Mesenchymal stem cell (in vitro differentiated cells and primary cell): ENCODE data around the gene ZFR.
"Not testable (repeated sequence)": the region's sequence is repeated elsewhere in the genome, so short reads cannot be mapped to it uniquely, and the experiment has no call there.

Experiments used
- DNase-seq: peaks from one replicate; pipeline ENCODE4 v3.0.0-alpha.2; 2013
- H2AFZ ChIP-seq: one replicate; pipeline ENCODE4 v1.6.1; 2013; ENCODE audit warnings: low read depth, mild to moderate bottlenecking, control low read depth, inconsistent platforms, low read length, moderate library complexity
- H2AK5ac ChIP-seq: 2 replicates; pipeline ENCODE4 v1.6.1; 2013; ENCODE audit warnings: low read length, moderate library complexity, mild to moderate bottlenecking, inconsistent platforms; ENCODE audit not compliant: severe bottlenecking
- H2BK120ac ChIP-seq: one replicate; pipeline ENCODE4 v1.6.1; 2013; ENCODE audit warnings: low read depth, mild to moderate bottlenecking, inconsistent platforms, low read length, moderate library complexity
- H2BK12ac ChIP-seq, 2 experiments: one replicate each; pipeline ENCODE4 v1.6.1; 2013; ENCODE audit warnings: inconsistent platforms in 2 of 2, low read length in 2 of 2, mild to moderate bottlenecking in 2 of 2, moderate library complexity in 2 of 2, control low read depth in 1 of 2
- H2BK15ac ChIP-seq: one replicate; pipeline ENCODE4 v1.6.1; 2013; ENCODE audit warnings: mild to moderate bottlenecking, low read depth, inconsistent platforms; ENCODE audit not compliant: poor library complexity, severe bottlenecking
- H2BK5ac ChIP-seq: 2 replicates; pipeline ENCODE4 v1.6.1; 2013; ENCODE audit warnings: low read depth, mild to moderate bottlenecking, low read length, control low read depth, inconsistent platforms; ENCODE audit not compliant: poor library complexity, severe bottlenecking
- H3K14ac ChIP-seq, 2 experiments: one replicate each; pipeline ENCODE4 v1.6.1; 2013; ENCODE audit warnings: inconsistent platforms in 2 of 2, low read length in 2 of 2, control low read depth in 1 of 2, mild to moderate bottlenecking in 1 of 2, moderate library complexity in 1 of 2
- H3K18ac ChIP-seq, 2 experiments: one replicate each; pipeline ENCODE4 v1.6.1; 2013; ENCODE audit warnings: inconsistent platforms in 2 of 2, low read length in 2 of 2, control low read depth in 1 of 2, low read depth in 1 of 2, mild to moderate bottlenecking in 1 of 2
- H3K23ac ChIP-seq, 2 experiments: one replicate each; pipeline ENCODE4 v1.6.1; 2013; ENCODE audit warnings: inconsistent platforms in 2 of 2, low read length in 2 of 2, mild to moderate bottlenecking in 2 of 2, moderate library complexity in 2 of 2, control low read depth in 1 of 2
- H3K27ac ChIP-seq: 2 replicates; pipeline ENCODE4 v1.5.1; 2013; ENCODE audit warnings: mild to moderate bottlenecking, moderate library complexity, low read length, control low read depth, inconsistent platforms; ENCODE audit not compliant: poor library complexity, severe bottlenecking
- H3K27me3 ChIP-seq, 2 experiments: 2 replicates each; pipeline versions ENCODE4 v1.6.1 to v1.7.0; 2013; ENCODE audit warnings: low read length in 2 of 2, mild to moderate bottlenecking in 2 of 2, moderate library complexity in 2 of 2, control low read depth in 1 of 2, inconsistent platforms in 1 of 2; ENCODE audit not compliant: control insufficient read depth in 1 of 2, insufficient read depth in 1 of 2
- H3K36me3 ChIP-seq, 2 experiments: 2 replicates each; pipeline versions ENCODE4 v1.6.1 to v1.7.0; 2013; ENCODE audit warnings: low read length in 2 of 2, control low read depth in 1 of 2, inconsistent platforms in 1 of 2, low read depth in 1 of 2, mild to moderate bottlenecking in 1 of 2; ENCODE audit not compliant: insufficient read depth in 2 of 2, control insufficient read depth in 1 of 2
- H3K4ac ChIP-seq, 2 experiments: one replicate each; pipeline ENCODE4 v1.6.1; 2013; ENCODE audit warnings: inconsistent platforms in 2 of 2, low read length in 2 of 2, mild to moderate bottlenecking in 2 of 2, moderate library complexity in 2 of 2, control low read depth in 1 of 2, low read depth in 1 of 2
- H3K4me1 ChIP-seq: 2 replicates; pipeline ENCODE4 v1.6.1; 2013; ENCODE audit warnings: low read depth, low read length, control low read depth; ENCODE audit not compliant: control insufficient read depth, insufficient read depth
- H3K4me2 ChIP-seq: 2 replicates; pipeline ENCODE4 v1.6.1; 2013; ENCODE audit warnings: low read length, mild to moderate bottlenecking, inconsistent platforms; ENCODE audit not compliant: poor library complexity, severe bottlenecking
- H3K4me3 ChIP-seq, 2 experiments: 2 replicates each; pipeline versions ENCODE4 v1.5.1 to v1.7.0; 2013; ENCODE audit warnings: low read length in 2 of 2, mild to moderate bottlenecking in 2 of 2, control low read depth in 1 of 2, low read depth in 1 of 2; ENCODE audit not compliant: insufficient read depth in 1 of 2
- H3K79me1 ChIP-seq: replicated peaks from 2 replicates; pipeline ENCODE4 v1.6.1; 2013; ENCODE audit warnings: mild to moderate bottlenecking, control low read depth, low read length, inconsistent platforms; ENCODE audit not compliant: poor library complexity, severe bottlenecking
- H3K9ac ChIP-seq: 2 replicates; pipeline ENCODE4 v1.7.0; 2013; ENCODE audit warnings: mild to moderate bottlenecking, low read length, moderate library complexity
- H3K9me3 ChIP-seq: 2 replicates; pipeline ENCODE4 v1.7.0; 2013; ENCODE audit warnings: mild to moderate bottlenecking, low read length; ENCODE audit not compliant: control insufficient read depth
- H4K8ac ChIP-seq: one replicate; pipeline ENCODE4 v1.6.1; 2013; ENCODE audit warnings: inconsistent platforms, mild to moderate bottlenecking, low read length, moderate library complexity
- H4K91ac ChIP-seq: one replicate; pipeline ENCODE4 v1.6.1; 2013; ENCODE audit warnings: mild to moderate bottlenecking, low read length, inconsistent platforms
- WGBS: methylation state at CpG from one replicate; pipeline ENCODE4 v1.1.7; 2013; ENCODE audit warnings: mixed read lengths; 5-methylcytosine and 5-hydroxymethylcytosine counted together

Gene ZFR

DNA sequence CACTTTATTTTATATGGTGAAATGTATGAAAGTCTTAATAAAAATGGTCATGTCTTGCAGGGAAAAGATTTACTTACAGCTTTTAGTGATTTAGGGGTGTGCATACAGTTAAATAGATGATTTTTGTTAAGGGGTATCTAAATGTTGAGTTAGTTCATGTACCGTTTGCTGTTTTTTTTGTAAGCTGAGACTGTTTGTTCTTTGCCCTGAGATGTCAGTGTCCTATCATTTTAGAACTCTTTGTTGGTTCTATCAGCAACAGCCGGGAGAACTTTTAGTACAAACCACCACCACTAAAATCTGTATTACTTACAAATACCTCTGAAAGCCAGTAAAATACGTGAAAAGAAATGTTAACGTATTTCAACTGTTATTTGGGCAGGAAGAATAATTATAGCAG is 75.5 kb downstream of the ZFR start:
- H3K4me2 ChIP-seq: no peak overlapping the region
- no peak overlapping the region for H2BK15ac ChIP-seq
- H2AK5ac ChIP-seq: no peak overlapping the region
- no peak overlapping the region for H4K8ac ChIP-seq
- H2BK120ac ChIP-seq: no peak overlapping the region
- H3K4me3 ChIP-seq: no peak overlapping the region
- H3K36me3 ChIP-seq: peaks cover 23 to 88% of the 10 kb centered on the region in 2 experiments
- H3K79me1 ChIP-seq: peaks cover 15% of the 10 kb centered on the region
- H3K18ac ChIP-seq: no peak overlapping the region
- no peak overlapping the region for H4K91ac ChIP-seq
- no peak overlapping the region for H2BK5ac ChIP-seq
- H3K14ac ChIP-seq: no peak overlapping the region
- no peaks in the 10 kb centered on the region for H3K4me1 ChIP-seq
- no peak overlapping the region for H3K27ac ChIP-seq
- DNase-seq: no peak
- H2BK12ac ChIP-seq: no peak overlapping the region
- 100% methylated on average over 1 of the region's 4 CpGs for WGBS
- no peak overlapping the region for H3K4ac ChIP-seq
- no peak overlapping the region for H2AFZ ChIP-seq
- H3K23ac ChIP-seq: no peak overlapping the region
- no peak overlapping the region for H3K9ac ChIP-seq
- H3K9me3 ChIP-seq: no peaks in the 10 kb centered on the region
- H3K27me3 ChIP-seq: no peaks in the 10 kb centered on the region

DNA sequence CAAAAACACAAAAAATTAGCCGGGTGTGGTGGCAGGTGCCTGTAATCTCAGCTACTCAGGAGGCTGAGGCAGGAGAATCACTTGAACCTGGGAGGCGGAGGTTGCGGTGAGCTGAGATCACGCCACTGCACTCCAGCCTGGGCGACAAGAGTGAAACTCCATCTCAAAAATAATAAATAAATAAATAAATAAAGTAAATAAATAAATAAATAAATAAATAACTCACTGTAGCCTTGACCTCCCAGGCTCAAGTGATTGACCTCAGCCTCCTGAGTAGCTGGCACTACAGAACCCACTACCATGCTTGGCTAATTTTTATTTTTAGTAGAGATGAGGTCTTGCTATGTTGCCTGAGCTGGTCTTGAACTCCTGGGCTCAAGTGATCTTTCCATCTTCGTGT is 77.3 kb downstream of the ZFR start:
- not testable (repeated sequence) for H3K4me3 ChIP-seq, H3K4me1 ChIP-seq, H4K91ac ChIP-seq, H3K27me3 ChIP-seq, H2AFZ ChIP-seq, DNase-seq, H3K4me2 ChIP-seq, H2BK15ac ChIP-seq, H2BK12ac ChIP-seq, H3K18ac ChIP-seq, H2BK120ac ChIP-seq, H2AK5ac ChIP-seq, H3K9me3 ChIP-seq, H3K27ac ChIP-seq, H4K8ac ChIP-seq, H3K4ac ChIP-seq, H2BK5ac ChIP-seq, H3K9ac ChIP-seq, H3K23ac ChIP-seq, H3K14ac ChIP-seq
- 95% methylated on average over 2 of the region's 6 CpGs for WGBS
- Histone ChIP-seq H3K36me3 (peaks cover 14 to 91% of the 10 kb centered on the region in 2 experiments), H3K79me1 (peaks cover 14% of the 10 kb centered on the region)

DNA sequence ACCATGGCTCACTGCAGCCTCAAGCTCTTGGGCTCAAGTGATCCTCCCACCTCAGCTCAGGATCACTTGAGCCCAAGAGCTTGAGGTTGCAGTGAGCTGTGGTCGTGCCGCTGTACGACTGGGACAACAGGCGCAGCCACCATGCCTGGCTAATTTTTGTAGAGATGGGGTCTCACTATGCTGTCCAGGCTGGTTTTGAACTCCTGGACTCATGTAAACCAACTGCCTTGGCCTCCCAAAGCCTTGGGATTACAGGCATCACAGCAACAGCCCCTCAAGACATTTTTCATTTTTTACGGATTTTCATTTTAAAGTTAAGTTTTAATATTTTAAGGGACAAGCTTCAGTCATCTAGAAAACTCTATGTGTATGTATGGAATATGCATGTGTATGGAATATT is 78.9 kb downstream of the ZFR start:
- Histone ChIP-seq H3K4me1 (no peaks in the 10 kb centered on the region), H3K9ac (no peak overlapping the region), H2BK12ac (no peak overlapping the region), H2BK15ac (no peak overlapping the region), H3K36me3 (peaks cover 15 to 91% of the 10 kb centered on the region in 2 experiments), H4K91ac (no peak overlapping the region), H2BK120ac (no peak overlapping the region), H3K4ac (no peak overlapping the region), H3K79me1 (peaks cover 17% of the 10 kb centered on the region), H3K27ac (no peak overlapping the region), H3K18ac (no peak overlapping the region), H3K4me3 (no peak overlapping the region), H3K27me3 (no peaks in the 10 kb centered on the region), H2AFZ (no peak overlapping the region), H3K4me2 (no peak overlapping the region), H2AK5ac (no peak overlapping the region), H3K23ac (no peak overlapping the region), H3K14ac (no peak overlapping the region), H3K9me3 (no peaks in the 10 kb centered on the region), H4K8ac (no peak overlapping the region), H2BK5ac (no peak overlapping the region)
- DNase-seq: no peak
- 100% methylated on average over 4 of the region's 5 CpGs for WGBS

DNA sequence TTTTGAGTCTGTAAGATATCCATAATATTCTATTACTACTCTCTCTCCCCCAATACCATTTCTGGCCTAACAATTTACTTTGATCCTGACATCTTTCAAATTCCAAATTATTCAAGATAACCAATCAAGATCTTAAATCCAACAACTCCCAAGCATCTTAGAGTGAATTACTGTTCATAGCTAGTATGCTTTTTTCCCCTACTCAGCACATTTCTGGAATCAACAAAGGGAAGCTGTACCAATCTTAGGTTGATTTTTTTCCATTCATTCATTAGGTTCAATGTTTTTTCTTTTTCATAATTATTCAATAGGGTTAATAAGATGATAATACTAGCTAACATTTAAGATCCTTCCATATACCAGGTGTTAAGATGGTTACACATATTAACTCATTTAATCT is 81.5 kb downstream of the ZFR start:
- Histone ChIP-seq H3K14ac (no peak overlapping the region), H2BK120ac (no peak overlapping the region), H2BK12ac (no peak overlapping the region), H4K91ac (no peak overlapping the region), H3K79me1 (peaks cover 17% of the 10 kb centered on the region), H2BK5ac (no peak overlapping the region), H2BK15ac (no peak overlapping the region), H3K36me3 (peaks cover 20 to 86% of the 10 kb centered on the region in 2 experiments), H3K4ac (no peak overlapping the region), H3K4me1 (no peaks in the 10 kb centered on the region), H3K9me3 (no peaks in the 10 kb centered on the region), H4K8ac (no peak overlapping the region), H3K27me3 (no peaks in the 10 kb centered on the region), H3K18ac (no peak overlapping the region), H3K4me3 (no peak overlapping the region), H3K4me2 (no peak overlapping the region), H3K27ac (no peak overlapping the region), H2AK5ac (no peak overlapping the region), H3K9ac (no peak overlapping the region), H2AFZ (no peak overlapping the region), H3K23ac (no peak overlapping the region)
- DNase-seq: no peak
